ENCODE results near the gene DDAH2.

DDAH2 gene

GRCh38 chr6:31686483-31686882 is 42.6 kb downstream of the DDAH2 start:
- Mint-ChIP-seq H3K4me1 (peaks cover 15% of the 10 kb centered on the region), H3K36me3 (ENCODE audit: low read depth) (peaks cover 11% of the 10 kb centered on the region), H3K27ac (peak overlapping the region; percentile 2), H3K4me3 (no peak overlapping the region), H3K27me3 (no peaks in the 10 kb centered on the region), H3K9me3 (no peaks in the 10 kb centered on the region)
- DNase-seq (no peak), ATAC-seq (no peak)

GRCh38 chr6:31683591-31683990 is 45.5 kb downstream of the DDAH2 start:
- no peaks in the 10 kb centered on the region for H3K9me3 Mint-ChIP-seq
- no peaks in the 10 kb centered on the region for H3K27me3 Mint-ChIP-seq
- ATAC-seq (no peak), DNase-seq (no peak)
- no peak overlapping the region for H3K4me3 Mint-ChIP-seq
- no peak overlapping the region for H3K27ac Mint-ChIP-seq
- peaks cover 21% of the 10 kb centered on the region for H3K4me1 Mint-ChIP-seq
- H3K36me3 Mint-ChIP-seq (ENCODE audit: low read depth) = peaks cover 11% of the 10 kb centered on the region

- DNase-seq = peak; percentile 55
- H3K27me3 Mint-ChIP-seq = no peaks in the 10 kb centered on the region
These were observed 47.9 kb downstream of the DDAH2 start for GRCh38 chr6:31681135-31681671.

GRCh38 chr6:31680226-31681134 is 48.6 kb downstream of the DDAH2 start, which contains the start of gene LY6G5C:
TSS of gene LY6G5C (minus strand) at chr6:31681067. CDS start at chr6:31680373, 694 bp downstream.
- Mint-ChIP-seq H3K4me1 (peaks cover 21% of the 10 kb centered on the region), H3K4me3 (peak within 1 kb of the TSS; percentile 77), H3K27me3 (no peaks in the 10 kb centered on the region), H3K36me3 (ENCODE audit: low read depth) (no peaks in the 10 kb centered on the region), H3K27ac (peak within 1 kb of the TSS; percentile 63), H3K9me3 (no peaks in the 10 kb centered on the region)
- peak; percentile 70 for DNase-seq
- ATAC-seq = peak; percentile 48

More at GRCh38 chr6:31681135-31681671, 47.9 kb downstream of the DDAH2 start:
- H3K27ac Mint-ChIP-seq = peak overlapping the region; percentile 29
- H3K36me3 Mint-ChIP-seq (ENCODE audit: low read depth) = peaks cover under 1% of the 10 kb centered on the region
- peak; percentile 73 for ATAC-seq
- no peaks in the 10 kb centered on the region for H3K9me3 Mint-ChIP-seq
- H3K4me3 Mint-ChIP-seq = peak overlapping the region; percentile 77
- peaks cover 21% of the 10 kb centered on the region for H3K4me1 Mint-ChIP-seq

GRCh38 chr6:31677955-31678354 is 51.1 kb downstream of the DDAH2 start:
- Mint-ChIP-seq H3K27ac (no peak overlapping the region), H3K4me1 (peaks cover 21% of the 10 kb centered on the region), H3K27me3 (no peaks in the 10 kb centered on the region), H3K9me3 (no peaks in the 10 kb centered on the region), H3K36me3 (ENCODE audit: low read depth) (peaks cover 8% of the 10 kb centered on the region), H3K4me3 (no peak overlapping the region)
- DNase-seq (no peak), ATAC-seq (no peak)
